Renal pelvis (tissue), 12 donors: ENCODE data around the gene CCNA1. TPM values are rescaled to one million over a fixed set of nuclear protein-coding genes. Genes with fewer than 3 reads are reported as not detected.

Source experiments
- DNase-seq: peaks from one replicate; pipeline ENCODE4 v3.0.0-alpha.2; 2013
- long read RNA-seq, 16 experiments: transcript quantifications; one replicate each; lab custom pipeline, GENCODE V29; 2026
- polyA plus RNA-seq, 3 donors: library from polyadenylated mRNA; unstranded; fragments of 120-200 nt; gene quantifications; one replicate each; pipeline ENCODE4 v1.2.1, GENCODE V29; 2013; ENCODE audit not compliant: insufficient read length in 3 of 3

The CCNA1 gene
- polyA plus RNA-seq = 1 to 10 TPM in 1 of 3 donors, under 1 TPM in 2; 0.70 to 1.8 (median 0.94) TPM
- long read RNA-seq, donor 1, partial matches to known transcripts = 0 of 2 reads
- long read RNA-seq, donor 1, other reads (novel, unspliced or antisense) = 0 of 2 reads
- long read RNA-seq, donor 2 = 0 reads
- long read RNA-seq, donor 3, partial matches to known transcripts = 0 of 1 reads
- long read RNA-seq, donor 3, other reads (novel, unspliced or antisense) = 0 of 1 reads
- long read RNA-seq, donor 4 = 0 reads
- long read RNA-seq, donor 5, partial matches to known transcripts = 0 of 1 reads
- long read RNA-seq, donor 5, other reads (novel, unspliced or antisense) = 0 of 1 reads
- long read RNA-seq, donor 6 = 0 reads
- long read RNA-seq, donor 7 = 0 reads
- long read RNA-seq, donor 8, partial matches to known transcripts = 0 of 1 reads
- long read RNA-seq, donor 8, other reads (novel, unspliced or antisense) = 0 of 1 reads
- long read RNA-seq, donor 9 = 0 reads
- long read RNA-seq, donor 10 = 0 reads
- long read RNA-seq, donor 11 = 0 reads
- long read RNA-seq, donor 12 = 0 reads
- long read RNA-seq, donor 13 = 0 reads
- long read RNA-seq, donor 14 = 0 reads
- long read RNA-seq, donor 15 = 0 reads
- long read RNA-seq, donor 16 = 0 reads

DNA sequence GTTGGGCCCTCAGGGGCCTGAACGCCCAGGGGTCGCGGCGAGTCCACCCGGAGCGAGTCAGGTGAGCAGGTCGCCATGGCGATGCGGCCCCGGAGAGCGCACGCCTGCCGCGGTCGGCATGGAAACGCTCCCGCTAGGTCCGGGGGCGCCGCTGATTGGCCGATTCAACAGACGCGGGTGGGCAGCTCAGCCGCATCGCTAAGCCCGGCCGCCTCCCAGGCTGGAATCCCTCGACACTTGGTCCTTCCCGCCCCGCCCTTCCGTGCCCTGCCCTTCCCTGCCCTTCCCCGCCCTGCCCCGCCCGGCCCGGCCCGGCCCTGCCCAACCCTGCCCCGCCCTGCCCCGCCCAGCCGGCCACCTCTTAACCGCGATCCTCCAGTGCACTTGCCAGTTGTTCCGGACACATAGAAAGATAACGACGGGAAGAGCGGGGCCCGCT lies at the start of gene CCNA1:
Gene CCNA1, plus strand, starts transcription at position 390 of the 439 bp plus-strand sequence. CDS start 562 bp downstream, outside the sequence.
- DNase-seq = peak; percentile 48

DNA sequence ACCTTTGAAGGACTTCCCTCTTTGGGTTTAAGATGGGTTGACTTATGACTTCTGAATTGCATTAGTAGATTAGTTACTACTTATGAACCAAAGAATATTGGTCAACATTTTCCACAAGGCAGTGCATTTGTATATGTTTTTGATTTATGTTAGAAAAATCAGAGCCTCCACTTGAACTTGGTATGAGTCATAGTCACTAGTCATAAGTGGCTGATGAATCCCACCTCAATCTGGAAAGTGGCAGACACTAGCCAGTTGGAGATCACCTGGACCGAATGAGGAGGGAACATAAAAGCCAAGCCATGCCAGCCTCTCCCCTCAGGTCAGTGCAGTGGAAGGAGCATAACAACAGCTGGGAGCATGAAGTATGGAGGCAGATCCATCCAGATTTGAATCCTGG lies 46.8 kb upstream of the CCNA1 start:
- DNase-seq = no peak

DNA sequence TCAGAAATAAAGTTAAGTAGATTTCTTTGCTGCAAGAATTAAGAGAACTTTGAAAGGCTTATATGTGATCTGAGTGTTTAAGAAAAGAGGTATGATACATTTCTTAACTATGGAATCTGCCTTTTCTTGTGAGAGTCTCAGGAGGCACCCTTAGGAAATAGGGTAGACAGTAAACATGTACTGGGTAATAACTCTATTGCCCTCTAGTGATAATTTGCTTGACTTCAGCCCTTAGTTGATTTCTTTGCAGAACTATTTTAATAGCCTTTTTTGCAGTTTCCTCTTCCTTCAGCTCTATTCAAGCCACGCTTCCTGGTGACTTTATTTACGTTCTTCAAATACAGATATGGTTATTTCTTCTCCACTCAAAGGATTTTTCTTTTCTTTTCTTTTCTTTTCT lies 37.0 kb upstream of the CCNA1 start:
- peak; percentile 19 for DNase-seq

DNA sequence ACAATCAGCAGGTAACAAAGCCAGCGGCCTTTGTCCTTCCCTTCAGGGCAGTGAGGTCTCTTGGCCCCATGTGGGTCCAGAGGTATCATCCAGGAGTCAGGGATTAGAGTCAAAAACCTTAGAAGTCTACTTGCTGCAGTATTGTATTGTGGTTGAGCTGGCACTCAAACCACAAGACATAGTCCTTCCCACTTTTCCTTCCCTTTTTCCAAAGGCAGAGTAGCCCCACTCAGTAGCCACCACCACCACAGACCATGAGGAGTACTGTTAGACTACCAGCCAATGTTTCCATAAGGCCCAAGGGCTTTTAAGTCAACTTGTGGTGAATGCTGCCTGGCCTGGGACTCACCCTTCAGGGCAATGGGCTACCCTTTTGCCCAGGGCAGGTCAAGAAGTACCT lies 27.1 kb upstream of the CCNA1 start:
- no peak for DNase-seq

DNA sequence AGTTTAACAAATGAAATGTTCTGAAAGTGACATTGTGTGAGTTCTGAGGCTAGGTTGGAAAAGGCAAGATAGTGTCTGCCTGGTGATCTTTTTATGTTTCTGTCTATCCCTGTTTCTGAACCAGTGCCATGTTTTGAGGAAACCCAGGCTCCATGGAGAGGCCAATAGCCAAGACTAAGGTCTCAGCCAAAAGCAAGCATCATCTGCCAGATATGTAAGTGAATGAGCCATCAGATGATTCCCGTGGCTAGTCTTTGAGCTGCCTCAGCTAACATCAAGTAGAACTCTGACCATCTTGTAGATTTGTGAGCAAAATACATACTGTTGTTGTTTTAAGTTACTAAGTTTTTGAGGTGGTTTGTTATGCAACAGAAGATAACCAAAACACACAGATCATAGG lies 19.6 kb upstream of the CCNA1 start:
- no peak for DNase-seq

DNA sequence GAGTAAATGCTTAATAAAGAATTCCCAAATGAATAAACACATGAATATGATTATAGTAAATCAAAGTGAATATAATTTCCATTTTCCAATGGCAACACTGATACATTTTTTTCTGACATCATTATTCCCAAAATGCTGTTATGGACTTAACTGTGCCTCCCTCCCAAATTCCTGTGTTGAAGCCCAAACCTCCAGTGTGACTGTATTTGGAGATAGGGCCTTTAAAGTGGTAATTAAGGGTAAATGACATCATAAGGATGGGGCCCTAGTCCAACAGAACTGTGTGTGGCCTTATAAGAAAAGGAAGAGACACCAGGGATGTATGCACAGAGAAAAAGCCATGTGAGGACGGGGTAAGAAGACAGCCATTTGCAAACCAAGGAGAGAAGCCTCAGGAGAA lies 19.1 kb upstream of the CCNA1 start:
- no peak for DNase-seq

DNA sequence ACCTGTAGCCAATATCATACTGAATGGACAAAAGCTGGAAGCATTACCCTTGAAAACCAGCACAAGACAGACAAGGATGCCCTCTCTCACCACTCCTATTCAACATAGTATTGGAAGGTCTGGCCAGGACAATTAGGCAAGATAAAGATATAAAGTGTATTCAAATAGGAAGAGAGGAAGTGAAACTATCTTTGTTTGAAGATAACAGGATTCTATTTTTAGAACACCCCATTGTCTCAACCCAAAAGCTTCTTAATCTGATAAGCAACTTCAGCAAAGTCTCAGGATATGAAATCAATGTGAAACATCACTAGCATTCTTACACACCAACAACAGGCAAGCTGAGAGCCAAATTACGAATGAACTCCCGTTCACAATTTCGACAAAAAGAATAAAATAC lies 17.8 kb upstream of the CCNA1 start:
- DNase-seq = no peak

DNA sequence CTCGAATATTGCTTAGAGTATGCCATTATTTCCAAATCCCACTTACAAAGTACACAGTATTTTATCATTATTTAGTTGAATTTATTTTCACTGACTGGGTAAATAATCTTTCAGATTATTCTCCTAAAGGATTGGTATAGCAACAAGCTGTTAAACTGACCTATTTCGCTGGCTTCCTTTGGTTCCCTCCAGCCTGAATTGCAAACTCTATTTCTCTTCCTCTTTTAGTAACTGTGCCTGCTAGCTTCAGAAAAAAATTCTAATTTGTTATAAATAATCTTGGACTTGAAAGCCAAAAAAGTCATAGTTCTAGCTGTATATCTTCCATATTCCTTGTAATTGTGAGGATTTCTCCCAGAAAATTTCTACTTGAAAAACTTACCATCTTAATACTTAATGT lies 15.0 kb upstream of the CCNA1 start:
- DNase-seq = no peak

DNA sequence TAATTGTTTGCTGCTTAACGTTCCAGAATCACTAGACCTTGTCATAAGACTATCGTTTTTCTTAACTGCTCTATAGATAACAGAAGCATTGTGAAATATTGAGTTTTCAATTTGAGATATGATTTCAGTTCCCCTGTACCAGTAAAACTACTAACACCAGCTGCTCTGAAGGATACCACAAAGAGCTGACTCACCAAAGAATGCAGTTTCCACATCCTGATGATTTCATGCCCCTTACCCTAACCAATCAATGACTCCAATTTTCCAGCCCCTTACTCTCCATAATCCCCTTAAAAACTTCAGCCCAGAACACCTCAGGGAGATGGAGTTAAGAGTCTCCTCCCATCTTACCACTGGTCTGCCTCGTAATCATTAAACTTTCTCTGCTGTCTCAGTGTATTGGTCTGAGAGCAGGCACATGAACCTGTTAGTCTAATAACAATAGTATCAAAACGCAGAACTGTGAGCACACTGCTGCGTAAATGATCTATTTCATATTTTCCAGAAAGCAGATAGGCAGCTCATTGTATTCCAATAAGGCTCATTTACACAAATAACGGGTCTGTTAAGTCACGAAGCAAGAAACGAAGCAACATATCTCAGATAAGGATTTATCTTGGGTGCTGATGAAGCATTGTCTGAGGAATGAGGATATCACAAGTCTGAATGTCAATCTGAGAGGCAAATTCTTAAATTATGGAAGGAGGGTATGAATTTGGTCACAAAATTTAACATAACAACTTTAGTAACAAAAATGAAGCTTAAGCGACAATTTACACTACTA lies 14.1 kb upstream of the CCNA1 start:
- DNase-seq = no peak

DNA sequence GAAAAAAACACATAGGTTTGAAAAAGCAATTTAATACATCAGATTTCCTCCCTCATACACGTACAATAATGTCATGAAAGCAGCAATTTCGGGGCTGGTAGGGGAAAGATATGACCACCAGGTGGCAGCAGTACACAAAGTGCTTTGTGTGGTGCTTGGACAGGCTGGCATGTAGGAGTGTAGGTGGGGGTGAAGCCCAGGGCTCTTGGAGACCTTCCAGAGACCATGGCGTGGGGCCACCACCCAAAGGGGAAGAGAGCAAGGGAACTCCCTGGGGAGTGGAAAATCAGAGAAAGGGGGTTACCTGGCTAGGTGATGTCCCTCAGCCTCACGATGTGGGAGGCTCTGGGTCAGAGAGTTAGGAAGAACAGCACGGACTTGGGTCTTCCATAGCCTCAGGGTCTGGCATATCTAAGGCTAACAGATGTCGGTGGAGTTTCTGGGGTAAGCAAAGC lies 11.8 kb upstream of the CCNA1 start:
- DNase-seq = no peak

DNA sequence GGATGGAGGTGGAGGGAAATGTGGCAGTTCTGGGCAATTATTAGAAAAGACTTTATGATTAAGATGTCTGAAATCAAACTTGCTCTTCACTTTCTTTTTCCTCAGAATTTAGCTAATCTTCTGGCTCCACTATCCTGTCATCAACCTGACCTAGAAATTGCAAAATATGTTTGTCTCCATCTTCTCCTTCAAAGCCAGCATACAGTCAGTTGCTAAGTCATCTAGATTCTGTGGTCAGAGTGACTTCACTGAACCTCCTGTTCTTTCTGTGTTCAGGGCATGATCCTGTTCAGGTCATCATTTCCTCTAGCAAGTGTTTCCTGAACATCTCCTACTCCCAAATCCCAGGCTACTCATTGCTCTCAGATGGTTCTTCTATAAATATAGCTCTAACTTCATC lies 10.8 kb upstream of the CCNA1 start:
- no peak for DNase-seq

DNA sequence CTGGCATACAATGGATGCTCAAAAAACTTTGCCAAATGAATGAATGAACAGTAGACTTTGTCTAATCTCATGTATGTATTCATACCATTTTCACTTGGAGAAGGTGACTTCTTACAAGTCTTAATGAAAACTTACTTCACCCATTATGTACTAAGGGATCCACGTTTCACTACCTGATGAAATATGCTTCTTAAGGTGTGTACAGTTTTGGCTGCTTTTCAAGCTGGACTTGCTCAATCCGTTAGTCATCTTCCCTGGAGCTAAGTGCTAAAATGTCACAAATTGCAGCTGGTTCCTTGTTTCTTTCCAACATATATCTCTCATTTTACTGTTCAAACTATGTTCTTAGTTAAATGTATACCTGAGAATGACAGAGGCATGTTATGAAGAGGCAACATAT lies 4.2 kb upstream of the CCNA1 start:
- no peak for DNase-seq

DNA sequence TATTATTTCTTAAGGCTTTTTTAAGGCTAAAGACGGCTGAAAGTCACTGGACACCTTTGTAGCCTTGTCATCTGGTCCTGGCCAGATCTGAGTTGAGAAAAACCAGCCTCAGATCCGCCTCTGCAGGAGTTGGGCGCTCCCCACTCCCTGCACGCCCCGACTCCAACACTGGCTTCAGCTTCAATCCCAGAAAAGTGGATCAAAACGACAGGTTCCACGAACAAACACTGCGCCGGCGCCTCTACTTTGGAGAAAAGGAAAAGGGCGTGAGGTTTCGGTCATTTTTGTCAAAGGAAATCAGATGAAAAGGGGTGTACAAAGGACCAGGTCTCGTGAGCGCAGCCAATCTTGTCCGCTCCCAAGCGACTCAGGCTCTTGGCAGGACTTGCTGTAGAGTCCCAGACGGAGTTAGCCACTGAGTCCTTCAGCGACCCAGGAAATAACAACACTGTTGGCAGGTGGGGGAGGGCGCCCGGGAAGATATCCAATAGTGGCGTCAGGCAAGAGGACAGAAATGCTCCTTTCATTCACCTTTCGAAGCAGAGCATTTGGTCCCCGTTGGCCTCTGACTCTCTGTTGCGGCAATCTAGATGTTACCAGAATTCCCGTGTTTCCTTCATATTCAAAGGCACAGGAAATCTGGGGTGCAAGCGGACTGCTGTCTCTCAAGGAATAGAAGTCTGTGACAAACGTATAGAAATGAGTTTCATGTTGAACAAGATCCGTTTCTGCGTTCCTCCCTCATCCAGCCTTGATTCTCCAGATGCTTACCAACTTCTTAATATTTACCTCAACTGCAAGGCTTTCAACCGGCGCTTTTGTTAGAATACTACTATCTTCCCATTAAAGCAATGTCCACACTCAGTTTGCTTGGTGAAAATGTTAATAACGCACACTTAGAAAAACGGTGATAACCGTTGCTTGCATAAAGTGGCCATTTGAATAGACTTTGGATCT lies 1.8 kb upstream of the CCNA1 start:
- no peak for DNase-seq

DNA sequence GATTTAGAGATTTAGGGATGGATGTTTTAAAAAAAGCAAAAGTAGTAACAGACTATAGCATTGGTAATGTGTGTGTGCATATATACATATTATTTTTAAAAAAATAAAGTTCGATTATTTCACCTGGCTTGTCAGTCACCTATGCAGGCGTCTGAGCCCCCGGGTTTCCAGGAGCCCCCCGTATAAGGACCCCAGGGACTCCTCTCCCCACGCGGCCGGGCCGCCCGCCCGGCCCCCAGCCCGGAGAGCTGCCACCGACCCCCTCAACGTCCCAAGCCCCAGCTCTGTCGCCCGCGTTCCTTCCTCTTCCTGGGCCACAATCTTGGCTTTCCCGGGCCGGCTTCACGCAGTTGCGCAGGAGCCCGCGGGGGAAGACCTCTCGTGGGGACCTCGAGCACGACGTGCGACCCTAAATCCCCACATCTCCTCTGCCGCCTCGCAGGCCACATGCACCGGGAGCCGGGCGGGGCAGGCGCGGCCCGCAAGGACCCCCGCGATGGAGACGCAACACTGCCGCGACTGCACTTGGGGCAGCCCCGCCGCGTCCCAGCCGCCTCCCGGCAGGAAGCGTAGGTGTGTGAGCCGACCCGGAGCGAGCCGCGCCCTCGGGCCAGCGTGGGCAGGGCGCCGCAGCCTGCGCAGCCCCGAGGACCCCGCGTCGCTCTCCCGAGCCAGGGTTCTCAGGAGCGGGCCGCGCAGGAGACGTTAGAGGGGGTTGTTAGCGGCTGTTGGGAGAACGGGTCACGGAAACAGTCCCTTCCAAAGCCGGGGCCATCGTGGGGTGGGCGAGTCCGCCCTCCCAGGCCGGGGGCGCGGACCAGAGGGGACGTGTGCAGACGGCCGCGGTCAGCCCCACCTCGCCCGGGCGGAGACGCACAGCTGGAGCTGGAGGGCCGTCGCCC lies 840 bp upstream of the CCNA1 start:
- DNase-seq = no peak

DNA sequence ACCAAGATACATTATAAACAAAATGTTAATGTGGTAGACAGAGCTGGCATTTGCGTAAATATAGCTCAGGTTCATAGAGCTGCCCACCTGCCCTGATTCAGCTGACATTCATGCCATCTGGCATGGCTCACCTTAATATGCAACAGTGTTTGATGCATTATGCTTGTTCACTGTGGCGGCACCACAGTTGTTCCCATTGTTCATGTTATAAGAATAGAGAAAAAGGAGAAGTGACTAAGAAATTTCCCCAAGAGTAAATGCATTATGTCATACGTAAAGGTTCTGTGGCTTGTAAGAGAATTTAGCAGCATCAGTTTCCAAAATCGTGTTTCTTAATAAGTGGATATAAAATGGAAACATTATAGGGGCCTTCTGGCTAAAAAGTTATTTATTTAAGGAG lies 4.5 kb downstream of the CCNA1 start:
- DNase-seq = no peak

DNA sequence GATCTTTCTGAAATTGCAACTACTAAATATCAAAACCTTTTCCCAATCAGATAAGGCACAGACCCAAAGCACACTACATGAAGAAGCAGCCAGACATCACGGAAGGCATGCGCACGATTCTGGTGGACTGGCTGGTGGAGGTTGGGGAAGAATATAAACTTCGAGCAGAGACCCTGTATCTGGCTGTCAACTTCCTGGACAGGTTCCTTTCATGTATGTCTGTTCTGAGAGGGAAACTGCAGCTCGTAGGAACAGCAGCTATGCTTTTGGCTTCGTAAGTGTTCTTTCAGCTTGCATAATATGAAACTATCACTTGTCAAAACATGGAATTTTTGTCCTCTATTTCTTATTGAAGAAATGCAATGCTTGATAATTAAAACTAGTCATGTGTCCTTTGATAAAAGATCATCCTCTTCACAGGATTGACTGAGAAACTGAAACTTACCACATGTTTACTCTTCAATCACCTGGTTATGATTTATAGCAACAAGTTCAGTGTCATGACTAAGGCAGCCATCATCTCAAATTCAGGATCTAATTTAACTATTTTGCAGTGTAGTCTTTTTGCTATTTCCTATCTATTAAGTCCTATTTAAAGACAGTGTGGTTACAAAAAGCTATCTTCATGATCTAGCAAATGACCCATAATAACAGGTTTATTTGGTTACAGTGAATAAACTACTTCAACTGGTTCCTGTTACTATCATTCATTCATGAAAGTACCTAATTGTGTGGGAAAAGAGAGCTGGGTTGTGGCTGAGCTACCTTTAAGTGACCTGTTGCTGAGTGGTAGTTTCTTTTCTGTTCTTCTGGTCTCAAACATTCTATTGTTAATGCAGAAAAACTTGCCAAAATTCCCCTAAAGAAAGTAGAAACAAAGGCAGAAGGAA lies 6.5 kb downstream of the CCNA1 start:
- no peak for DNase-seq

DNA sequence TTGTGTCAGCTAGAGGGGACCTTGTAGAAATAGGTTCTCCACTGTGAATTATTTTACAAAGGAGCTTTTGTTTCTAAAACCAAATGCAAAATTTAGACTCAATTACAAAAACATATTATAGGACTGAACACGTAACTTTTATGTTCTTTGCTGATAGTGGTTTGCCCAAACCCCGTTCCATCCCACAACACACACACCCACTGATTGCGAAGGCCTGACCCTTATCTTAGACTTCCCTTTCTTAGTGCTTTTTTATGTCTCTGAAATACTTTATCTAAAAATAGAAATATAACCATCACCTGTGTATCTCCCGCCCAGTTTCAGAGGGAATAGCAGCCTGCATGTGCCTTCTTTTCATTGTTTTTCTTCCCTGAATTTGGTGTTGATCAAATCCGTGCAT lies 13.0 kb downstream of the CCNA1 start:
- no peak for DNase-seq

DNA sequence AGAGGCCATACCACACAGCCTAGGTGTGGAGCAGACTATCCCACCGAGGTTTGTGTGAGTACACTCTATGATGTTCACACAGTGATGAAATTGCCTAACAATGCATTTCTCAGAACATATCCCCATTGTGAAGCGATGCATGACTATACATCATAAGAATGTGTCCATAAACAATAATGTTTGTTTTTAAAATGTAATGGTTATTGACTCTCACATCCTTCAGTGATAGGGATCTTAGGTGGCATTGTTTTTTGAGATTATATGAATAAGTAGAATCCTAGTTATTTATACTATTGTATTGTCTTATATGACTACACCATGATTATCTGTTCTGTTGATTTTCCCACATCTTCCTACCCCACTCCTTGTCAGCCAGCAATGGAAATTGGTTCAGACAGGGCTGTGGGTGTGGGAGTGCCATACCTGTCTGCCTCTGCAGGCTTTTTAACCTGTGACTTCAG lies 13.6 kb downstream of the CCNA1 start:
- no peak for DNase-seq

DNA sequence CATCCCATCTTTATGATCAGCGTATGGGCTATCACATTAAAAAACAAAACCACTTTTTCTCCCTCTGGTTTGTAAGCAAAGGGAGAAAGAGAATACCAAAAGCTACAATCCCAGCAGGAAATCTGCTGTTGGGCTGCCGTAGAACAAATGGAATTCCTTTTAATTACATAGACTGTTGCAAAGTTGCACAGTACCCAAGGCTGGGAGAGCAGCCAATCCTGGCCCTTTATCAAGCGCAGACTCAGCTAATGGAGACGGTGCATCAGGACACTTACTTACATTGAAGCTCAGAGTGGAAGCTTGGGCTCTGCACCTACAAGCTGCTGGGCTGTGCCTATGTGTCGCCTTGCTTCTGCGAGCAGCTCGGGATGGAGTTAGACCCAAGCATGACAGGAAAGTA lies 15.2 kb downstream of the CCNA1 start:
- DNase-seq = no peak
